HG02852 (cell line): ENCODE results near the gene WDPCP.
A peak's percentile ranks its signal among the peaks of the same experiment; 100 is the strongest.
"Not testable (repeated sequence)": the region's sequence is repeated elsewhere in the genome, so short reads cannot be mapped to it uniquely, and the experiment has no call there.

Experiments used
- ATAC-seq: cut with Tn5 transposase; IDR thresholded peaks from one replicate; pipeline ENCODE4 v1.9.1; 2021; ENCODE audit warnings: mild to moderate bottlenecking, moderate library complexity; ENCODE audit not compliant: unreplicated experiment

WDPCP gene

DNA sequence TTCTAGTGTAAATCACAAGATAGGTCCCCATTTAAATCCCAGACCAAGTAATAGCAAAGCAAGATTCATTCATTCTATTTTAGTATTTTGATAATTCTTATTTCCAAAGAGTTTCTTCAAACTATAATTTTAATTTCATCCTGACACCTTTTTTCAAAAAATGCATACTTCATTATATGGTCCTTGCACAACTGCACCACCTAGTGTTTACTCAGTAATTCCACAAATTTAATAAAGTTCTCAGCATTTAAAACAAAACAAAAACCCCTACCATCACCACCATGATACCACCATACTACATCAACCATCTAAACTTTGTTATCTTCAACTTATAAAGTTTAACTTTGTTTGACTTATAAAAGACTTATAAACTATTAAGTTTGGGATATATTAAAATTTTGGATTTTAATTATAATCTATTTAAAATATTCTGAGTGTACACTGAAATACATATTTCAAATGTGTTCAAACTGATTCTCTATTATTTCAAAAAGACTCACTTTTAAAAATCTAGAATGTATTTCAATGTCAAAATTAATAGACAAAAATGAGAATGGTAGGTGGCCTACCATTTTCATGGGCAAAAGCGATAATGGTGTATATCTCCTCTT, 44.2 kb downstream of the WDPCP start:
- ATAC-seq: no peak

DNA sequence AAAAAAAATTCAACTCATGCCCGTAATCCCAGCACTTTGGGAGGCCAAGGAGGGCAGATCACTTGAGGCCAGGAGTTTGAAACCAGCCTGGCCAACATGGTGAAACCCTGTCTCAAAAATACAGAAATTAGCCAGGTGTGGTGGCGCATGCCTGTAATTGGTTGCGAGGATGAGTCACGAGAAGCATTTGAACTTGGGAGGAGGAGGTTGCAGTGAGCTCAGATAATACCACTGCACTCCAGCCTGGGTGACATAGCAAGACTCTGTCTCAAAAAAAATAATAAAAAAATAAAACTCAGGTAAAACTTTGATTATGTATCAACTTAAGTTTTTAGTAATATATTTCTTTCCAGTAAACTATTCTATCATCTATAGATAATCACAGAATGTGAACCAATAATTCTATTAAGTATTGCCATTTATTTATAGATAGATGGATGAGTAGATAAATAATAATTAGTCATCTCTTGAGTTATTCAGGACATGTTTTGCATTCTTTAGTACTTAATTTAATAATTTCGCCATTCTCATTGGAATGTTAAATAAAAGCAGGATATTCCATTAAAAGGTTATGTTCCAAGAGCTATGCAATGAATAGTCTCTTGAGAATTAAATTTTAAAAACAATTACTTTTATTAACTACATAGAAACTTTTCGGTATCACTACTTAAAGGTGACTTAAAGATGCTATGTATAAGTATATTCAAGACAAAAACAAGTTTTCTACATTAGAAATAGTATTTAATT, 48.7 kb downstream of the WDPCP start:
- no peak for ATAC-seq

DNA sequence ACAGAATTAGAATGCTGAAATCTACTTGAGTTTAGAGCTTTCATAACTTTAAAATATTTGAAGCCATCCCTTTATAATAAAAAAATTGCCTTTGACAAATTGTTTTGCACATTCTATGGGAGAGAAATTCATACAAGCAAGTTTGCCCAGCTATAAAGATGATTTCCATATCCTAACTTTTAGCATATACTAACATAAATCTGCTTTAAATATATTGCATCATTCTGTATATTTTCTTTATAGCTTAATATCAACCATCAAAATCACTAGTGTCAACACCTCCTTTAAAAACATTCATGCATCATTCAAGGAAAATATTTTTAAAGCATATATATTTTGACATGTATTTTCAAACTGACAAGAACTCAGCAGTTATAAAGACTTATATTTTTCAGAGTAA, 49.9 kb downstream of the WDPCP start:
- ATAC-seq: no peak

DNA sequence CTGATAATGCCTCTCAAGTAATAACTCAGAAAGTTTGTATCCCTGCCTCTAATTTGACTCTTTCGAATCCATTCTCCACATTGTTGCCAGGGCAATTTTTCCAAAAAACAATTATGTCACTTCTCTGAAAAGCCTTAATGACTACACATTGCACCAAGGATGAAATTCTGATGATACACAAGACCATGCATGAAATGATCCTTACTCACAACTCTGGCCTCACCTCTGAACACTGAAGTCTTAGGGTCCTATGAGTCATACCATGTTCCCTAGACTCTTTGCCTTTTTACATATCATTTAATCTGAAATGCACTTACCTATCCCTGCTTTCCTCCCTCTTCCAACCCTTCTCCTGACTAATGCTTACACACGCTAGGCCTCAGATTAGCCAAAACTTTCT, 51.0 kb downstream of the WDPCP start:
- no peak for ATAC-seq

DNA sequence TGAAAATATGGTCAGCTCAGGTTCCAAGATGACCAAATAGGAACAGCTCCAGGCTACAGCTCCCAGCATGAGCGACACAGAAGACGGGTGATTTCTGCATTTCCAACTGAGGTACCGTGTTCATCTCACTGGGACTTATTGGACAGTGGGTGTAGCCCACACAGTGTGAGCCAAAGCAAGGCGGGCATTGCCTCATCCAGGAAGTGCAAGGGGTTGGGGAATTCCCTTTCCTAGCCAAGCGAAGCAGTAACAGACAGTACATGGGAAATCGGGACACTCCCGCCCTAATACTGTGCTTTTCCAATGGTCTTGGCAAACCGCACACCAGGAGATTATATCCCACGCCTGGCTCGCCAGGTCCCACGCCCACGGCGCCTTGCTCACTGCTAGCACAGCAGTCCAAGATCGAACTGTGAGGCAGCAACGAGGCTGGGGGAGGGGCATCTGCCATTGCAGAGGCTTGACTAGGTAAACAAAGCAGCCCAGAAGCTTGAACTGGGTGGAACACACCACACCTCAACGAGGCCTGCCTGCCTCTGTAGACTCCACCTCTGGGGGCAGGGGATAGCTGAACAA, 57.5 kb downstream of the WDPCP start:
- no peak for ATAC-seq

DNA sequence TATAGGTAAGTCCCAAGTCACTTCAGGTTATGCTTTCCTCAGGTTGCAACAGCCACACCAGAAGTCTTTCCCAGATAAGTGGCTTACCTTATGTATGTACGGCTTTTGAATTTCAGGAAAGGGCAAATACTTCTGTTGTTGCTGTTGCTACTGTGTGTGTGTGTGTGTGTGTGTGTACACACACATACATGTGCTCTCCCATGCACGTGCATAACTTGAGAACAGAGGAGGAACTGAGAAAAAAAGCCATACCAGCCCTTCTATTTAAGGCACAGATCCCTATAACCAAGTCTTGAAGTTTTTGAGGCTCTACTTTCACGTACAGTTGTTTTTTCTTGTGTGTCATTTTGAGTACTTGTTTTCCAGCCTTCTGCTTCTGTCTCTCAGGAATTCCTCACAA, 62.4 kb downstream of the WDPCP start:
- ATAC-seq: no peak

DNA sequence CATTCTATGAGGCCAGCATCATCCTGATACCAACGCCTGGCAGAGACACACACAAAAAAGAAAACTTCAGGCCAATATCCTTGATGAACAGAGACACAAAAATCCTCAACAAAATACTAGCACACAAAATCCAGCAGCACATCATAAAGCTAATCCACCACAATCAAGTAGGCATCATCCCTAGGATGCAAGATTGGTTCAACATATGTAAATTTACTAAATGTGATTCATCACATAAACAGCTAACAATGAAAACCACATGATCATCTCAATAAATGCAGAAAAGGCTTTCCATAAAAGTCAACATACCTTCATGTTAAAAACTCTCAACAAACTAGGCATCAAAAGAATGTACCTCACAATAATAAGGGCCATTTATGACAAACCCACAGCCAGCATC, 65.3 kb downstream of the WDPCP start:
- ATAC-seq: no peak

DNA sequence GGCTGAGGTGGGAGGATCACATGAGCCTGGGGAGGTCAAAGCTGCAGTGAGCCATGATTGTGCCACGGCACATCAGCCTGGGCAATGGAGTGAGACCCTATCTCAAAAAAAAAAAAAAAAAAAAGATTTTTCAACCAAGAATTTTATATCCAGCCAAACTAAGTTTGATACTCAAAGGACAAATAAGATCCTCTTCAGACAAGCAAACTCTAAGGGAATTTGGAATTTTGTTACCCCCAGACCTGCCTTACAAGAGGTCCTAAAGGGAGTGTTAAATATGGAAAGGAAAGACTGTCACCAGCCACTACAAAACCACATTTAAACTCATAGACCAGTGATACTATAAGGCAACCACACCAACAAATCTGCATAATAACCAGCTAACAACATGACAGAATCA, 67.5 kb downstream of the WDPCP start:
- ATAC-seq: no peak

DNA sequence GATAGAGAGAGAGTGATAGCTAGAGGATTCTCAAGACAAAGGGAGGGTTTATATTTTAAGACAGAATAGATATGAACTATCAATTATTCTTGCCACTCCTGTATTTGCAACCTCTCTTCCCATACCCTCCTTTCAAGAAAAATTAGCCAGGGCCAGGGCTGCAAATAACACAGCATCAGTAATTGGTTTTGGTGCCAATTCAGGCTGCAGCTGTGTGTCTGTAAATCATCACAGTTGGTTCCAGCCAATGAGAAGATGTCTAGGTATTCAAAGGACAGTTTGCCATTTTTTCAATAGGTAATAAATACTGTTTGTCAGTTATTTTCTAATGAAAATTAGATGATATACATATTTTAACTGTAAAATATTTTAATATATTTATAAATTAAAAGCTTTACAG, 73.5 kb downstream of the WDPCP start:
- ATAC-seq: no peak

DNA sequence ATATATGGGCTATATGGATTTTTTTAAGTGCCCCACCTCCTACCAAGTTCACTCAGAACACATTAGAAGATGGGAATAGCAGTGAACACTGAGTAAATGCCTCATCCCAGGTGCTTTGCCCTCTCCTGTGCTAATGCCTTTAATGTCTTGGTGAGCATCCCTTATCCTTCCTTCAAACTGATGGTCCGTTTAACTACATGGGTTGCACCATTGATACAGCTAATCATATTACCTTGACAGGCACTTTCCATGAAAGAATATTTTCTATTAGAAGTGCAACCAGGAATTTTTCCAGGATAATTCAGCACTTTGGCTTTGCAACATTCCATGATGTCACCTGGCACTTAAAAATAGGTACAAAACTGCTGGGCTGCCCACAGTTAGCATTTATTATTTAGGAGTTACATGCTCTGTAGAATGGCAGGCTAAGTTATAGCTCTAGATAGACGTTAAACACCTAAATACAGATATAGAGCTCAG, 74.0 kb downstream of the WDPCP start:
- no peak for ATAC-seq

DNA sequence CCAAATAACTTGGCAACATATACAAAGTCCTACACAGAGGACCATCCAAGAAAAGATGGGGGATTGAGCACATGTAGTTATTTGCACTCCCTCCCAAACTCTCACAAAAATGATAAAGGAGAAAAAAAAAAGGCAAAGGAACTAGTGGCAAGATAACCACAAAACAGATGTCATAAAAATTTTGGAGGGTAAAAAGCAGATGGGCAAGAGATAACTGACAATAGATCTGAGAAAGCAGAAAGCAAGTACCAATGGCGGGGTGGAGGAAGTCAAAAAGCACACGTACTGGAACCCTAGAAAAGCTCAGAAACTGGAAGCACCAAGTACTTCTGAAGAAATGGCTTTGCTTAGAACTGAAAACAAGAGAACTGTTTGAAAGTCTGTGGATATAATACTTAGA, 82.0 kb downstream of the WDPCP start:
- ATAC-seq: no peak

DNA sequence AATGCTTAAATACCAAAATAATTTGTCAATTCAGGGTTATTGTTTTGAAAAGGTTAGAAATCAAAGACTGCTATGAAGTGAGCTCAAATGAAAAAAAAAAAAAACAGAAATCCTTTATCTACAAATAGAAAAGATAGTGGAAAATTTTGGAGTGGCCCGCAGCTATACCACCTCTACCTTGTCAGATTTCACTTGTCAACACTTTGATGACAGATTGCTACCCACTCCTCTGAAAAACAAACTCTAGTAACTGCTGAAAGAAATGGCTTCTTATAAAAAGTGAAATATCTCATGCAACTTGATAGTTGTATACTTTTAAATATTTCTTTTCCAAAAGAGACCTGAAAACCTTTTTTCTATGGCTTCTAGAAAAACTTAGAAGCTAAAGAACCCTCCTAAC, 84.5 kb downstream of the WDPCP start:
- no peak for ATAC-seq

DNA sequence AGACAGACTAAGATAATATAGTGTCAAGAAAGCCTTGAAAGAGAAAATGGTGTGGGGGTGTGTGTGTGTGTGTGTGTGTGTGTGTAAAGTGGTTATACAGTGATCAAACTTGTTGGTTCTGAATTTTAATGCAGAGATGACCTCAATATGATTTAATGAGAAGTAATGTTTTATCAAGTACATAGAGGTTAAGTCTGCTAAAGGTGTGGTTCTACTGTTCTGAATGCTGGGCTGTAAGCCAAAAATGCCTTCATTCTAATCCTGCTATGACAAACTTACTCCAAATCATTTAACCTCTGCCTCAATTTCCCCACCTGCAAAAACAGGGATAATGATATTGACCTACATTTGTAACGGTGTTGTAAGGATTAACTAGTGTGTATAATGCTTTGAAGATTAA, 87.9 kb downstream of the WDPCP start:
- no peak for ATAC-seq

DNA sequence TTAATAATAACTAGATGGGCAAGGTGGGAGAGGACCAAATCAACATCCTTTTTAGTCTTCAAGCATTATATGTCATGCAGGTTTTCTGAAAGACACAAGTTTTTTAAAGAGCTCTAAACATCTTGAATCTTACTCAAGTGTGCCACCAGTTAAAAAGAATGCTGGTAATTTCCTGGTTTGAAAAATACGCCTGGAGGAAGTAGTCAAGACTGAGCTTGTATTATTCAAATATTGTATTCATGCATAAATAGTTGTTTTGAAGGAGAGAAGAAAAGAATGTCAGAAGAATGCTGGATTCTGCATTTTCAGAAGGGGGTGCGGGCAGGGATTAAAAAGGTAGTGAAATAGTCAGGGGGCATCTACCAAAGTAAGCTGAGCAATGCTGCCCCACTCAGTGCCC, 90.7 kb downstream of the WDPCP start:
- no peak for ATAC-seq

DNA sequence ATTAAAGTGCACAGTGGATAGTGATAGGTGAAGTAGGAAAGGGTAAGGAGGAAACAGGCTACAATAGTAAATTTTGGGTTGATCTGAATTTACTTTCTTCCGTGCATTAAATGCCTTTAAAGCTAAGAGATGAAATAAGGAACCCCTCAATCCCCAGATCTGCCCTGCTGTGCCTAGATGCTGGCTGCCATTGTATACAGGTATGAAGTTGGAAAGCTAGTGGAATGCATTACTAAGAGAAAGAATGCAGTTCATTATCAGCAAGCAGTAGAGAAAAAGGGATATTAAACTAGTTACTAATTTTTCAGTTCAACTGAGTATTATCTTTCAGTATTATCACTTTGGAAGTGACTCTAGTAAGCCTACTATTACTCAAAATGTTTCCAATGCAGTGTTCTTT, 93.3 kb downstream of the WDPCP start:
- ATAC-seq: no peak

DNA sequence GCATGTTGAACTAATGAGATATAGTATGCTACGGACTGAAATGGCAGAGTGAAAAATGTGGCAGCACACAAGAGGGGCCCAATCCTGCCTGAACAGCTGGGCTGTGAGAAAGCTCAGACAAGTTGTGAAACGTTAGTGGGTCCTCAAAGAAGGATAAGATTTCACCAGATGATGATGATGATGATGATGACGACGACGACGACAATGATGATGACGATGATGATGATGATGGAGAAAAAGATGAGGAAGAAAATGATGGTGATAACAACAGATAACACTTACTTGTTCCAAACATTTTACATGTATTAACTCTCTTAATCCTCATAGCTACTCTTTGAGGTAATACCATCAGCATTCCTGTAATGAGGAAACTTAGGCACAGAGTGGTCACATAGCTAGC, 94.2 kb downstream of the WDPCP start:
- no peak for ATAC-seq

DNA sequence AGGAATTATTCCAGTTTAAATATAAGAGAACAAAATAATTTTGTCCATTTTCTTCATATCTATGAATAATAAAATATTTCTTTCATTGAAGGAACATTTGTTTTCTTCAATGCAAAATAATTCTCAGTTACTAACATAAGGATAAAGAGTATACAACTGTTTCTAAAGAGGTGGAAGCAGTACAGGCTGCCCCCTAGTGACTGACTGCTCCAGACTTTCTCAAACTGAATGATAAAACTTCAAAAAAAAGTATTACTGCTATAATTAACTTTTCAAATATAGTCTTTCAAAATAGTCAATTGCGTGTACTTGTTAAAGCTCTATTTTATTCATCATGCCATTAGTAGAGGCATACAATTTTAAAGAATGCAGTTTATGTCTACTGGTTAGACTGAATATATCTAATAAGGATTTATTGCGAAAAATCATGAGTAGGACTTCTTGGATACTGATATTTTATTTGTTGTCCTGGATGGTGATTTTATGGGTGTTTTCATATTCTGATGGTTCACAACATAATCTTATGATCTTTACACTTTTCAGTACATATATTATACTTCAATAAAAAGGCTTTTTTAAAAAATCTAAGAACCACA, 100.1 kb downstream of the WDPCP start:
- no peak for ATAC-seq

DNA sequence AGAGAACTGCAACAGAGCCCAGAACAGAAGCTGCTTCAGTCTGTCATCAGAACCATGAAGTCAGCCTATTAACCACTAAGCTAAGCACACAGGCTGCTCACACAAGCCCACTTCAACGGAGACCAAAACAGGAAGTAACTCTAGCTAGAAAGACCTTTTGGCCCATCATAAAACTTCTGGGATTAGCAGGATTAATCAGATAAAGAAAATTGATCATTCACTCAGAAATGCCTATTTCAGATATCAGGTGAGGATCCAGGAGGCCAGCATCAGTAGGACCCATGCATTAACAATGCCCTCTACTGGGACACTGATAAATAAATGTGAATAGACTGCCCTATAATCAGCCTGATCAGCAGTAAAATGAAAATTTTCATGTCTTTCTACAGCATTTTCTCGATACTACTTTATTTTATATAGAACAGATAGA, 101.4 kb downstream of the WDPCP start:
- ATAC-seq: peak; percentile 48

DNA sequence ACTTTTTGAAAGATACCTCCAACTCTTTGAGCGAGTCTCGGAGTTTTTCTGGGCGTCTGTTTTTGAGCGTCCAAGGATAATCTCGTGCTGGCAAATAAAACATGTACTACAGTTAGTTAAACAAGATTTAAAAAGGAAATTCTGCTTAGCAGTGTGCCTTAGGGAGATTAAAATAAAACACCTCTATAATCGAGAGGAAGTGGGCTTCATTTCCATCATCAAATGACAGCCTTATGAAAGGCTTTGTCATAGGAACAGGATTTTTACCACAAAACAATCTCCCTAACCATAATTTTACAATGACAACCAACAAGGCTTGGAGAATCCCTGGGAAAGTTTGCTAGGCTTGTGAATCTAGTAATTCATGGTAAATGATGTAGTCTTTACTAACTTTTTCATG, 103.4 kb downstream of the WDPCP start:
- ATAC-seq: no peak

DNA sequence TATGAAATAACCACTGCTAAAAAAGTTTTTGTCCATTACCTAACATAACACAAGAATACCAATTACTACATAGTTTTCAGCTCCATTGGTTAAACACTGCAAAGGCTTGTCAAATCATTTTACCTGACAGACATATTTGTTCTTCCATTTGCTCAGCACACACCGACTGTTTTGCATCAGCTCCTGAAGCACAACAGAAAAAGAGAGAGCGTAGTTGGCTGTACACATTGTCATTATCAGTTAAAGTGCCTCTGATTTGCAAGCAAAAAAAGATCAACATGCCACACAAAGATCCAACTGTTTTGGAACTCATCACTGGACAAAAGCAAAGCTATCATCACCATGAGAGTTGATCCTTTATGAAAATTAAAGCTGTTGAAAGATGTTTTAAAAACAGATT, 103.8 kb downstream of the WDPCP start:
- no peak for ATAC-seq

DNA sequence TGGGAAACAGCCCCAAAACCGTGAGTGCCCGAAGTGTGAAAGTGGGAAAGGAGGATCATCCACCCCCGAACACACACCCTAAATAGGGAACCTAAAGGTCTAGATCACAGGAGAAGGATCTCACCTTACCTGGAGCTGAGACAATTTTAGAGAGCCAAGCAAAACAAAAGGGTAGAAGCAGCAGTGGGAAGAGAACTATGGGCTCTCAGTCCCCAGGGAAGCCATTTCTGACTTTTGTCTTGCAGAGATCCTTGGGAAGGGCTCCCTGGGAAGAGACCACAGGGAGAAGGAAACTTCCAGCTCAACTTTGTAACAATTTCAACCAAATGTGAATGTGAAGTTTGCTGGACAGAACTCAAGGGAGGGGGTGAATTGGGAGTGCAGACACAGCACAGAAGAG, 110.6 kb downstream of the WDPCP start:
- no peak for ATAC-seq

DNA sequence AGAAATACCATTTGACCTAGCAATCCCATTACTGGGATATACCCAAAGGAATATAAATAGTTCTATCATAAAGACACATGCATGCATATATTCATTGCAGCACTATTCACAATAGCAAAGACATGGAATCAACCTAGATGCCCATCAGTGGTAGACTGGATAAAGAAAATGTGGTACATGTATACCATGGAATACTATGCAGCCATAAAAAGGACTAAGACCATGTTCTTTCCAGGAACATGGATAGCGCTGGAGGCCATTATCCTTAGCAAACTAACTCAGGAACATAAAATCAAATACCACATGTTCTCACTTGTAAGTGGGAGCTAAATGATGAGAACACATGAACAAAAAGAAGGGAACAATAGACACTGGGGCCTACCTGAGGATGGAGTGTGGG, 119.0 kb downstream of the WDPCP start:
- ATAC-seq: not testable (repeated sequence)
